ENCODE results near the gene MCHR2. TPM values are rescaled to one million over a fixed set of nuclear protein-coding genes. Genes with fewer than 3 reads are reported as not detected.

MCHR2 gene
- polyA plus RNA-seq, 1 of the 3 experiments (the other 2 are of a cell fraction) = not detected

- Histone ChIP-seq H3K4me3 (ENCODE audit: low read depth in 2 of 2, low read length in 1 of 2) (no peak overlapping the region), H3K9me3 (no peaks in the 10 kb centered on the region), H4K20me1 (ENCODE audit: insufficient read depth) (no peaks in the 10 kb centered on the region), H3F3A (replicated peaks; ENCODE audit: insufficient read depth) (no peaks in the 10 kb centered on the region), H3K9ac (no peak overlapping the region), H3K4me1 (ENCODE audit: control insufficient read depth in 1 of 2, insufficient read depth in 2 of 2, low read depth in 1 of 2, low read length in 1 of 2) (no peaks in the 10 kb centered on the region), H3K27ac (ENCODE audit: low read depth in 2 of 2, low read length in 1 of 2) (no peak overlapping the region), H3K36me3 (replicated peaks in 1 of 2; ENCODE audit: control insufficient read depth in 1 of 2, insufficient read depth in 2 of 2, low read length in 1 of 2) (no peaks in the 10 kb centered on the region), H3K79me2 (ENCODE audit: insufficient read depth) (no peaks in the 10 kb centered on the region), H3K9me2 (no peaks in the 10 kb centered on the region), H3K27me3 (ENCODE audit: insufficient read depth) (no peaks in the 10 kb centered on the region), H3K4me2 (no peak overlapping the region), H2AFZ (ENCODE audit: low read depth) (no peak overlapping the region; the same call in 1 of the 2 replicates)
- TF ChIP-seq, protein P1, sequence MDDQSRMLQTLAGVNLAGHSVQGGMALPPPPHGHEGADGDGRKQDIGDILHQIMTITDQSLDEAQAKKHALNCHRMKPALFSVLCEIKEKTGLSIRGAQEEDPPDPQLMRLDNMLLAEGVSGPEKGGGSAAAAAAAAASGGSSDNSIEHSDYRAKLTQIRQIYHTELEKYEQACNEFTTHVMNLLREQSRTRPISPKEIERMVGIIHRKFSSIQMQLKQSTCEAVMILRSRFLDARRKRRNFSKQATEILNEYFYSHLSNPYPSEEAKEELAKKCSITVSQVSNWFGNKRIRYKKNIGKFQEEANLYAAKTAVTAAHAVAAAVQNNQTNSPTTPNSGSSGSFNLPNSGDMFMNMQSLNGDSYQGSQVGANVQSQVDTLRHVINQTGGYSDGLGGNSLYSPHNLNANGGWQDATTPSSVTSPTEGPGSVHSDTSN (IDR thresholded peaks at IDR 0.05) = no peak
- TF ChIP-seq, protein P2, sequence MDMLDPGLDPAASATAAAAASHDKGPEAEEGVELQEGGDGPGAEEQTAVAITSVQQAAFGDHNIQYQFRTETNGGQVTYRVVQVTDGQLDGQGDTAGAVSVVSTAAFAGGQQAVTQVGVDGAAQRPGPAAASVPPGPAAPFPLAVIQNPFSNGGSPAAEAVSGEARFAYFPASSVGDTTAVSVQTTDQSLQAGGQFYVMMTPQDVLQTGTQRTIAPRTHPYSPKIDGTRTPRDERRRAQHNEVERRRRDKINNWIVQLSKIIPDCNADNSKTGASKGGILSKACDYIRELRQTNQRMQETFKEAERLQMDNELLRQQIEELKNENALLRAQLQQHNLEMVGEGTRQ (IDR thresholded peaks at IDR 0.05; ENCODE audit: borderline replicate concordance, low read depth, low read length) = no peak
- TF ChIP-seq, protein P3, sequence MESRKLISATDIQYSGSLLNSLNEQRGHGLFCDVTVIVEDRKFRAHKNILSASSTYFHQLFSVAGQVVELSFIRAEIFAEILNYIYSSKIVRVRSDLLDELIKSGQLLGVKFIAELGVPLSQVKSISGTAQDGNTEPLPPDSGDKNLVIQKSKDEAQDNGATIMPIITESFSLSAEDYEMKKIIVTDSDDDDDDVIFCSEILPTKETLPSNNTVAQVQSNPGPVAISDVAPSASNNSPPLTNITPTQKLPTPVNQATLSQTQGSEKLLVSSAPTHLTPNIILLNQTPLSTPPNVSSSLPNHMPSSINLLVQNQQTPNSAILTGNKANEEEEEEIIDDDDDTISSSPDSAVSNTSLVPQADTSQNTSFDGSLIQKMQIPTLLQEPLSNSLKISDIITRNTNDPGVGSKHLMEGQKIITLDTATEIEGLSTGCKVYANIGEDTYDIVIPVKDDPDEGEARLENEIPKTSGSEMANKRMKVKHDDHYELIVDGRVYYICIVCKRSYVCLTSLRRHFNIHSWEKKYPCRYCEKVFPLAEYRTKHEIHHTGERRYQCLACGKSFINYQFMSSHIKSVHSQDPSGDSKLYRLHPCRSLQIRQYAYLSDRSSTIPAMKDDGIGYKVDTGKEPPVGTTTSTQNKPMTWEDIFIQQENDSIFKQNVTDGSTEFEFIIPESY (IDR thresholded peaks at IDR 0.05; ENCODE audit: borderline replicate concordance, low read depth) = no peak
- TF ChIP-seq NRF1 (IDR thresholded peaks at IDR 0.05; ENCODE audit: low read depth, low read length) (no peak), SIN3A (IDR thresholded peaks at IDR 0.05; ENCODE audit: borderline replicate concordance, low read depth, low read length) (no peak), POLR2AphosphoS5 (IDR thresholded peaks at IDR 0.05; ENCODE audit: low read depth, low read length) (no peak), SMC3 (IDR thresholded peaks at IDR 0.05; ENCODE audit: low read depth, low read length) (no peak), RCOR1 (IDR thresholded peaks at IDR 0.05; ENCODE audit: low read length) (no peak), FOSL2 (IDR thresholded peaks at IDR 0.05; ENCODE audit: borderline replicate concordance, low read depth) (no peak), GATA2 (CRISPR knock-in tag; IDR thresholded peaks at IDR 0.05) (no peak)
- TF ChIP-seq, protein P4, sequence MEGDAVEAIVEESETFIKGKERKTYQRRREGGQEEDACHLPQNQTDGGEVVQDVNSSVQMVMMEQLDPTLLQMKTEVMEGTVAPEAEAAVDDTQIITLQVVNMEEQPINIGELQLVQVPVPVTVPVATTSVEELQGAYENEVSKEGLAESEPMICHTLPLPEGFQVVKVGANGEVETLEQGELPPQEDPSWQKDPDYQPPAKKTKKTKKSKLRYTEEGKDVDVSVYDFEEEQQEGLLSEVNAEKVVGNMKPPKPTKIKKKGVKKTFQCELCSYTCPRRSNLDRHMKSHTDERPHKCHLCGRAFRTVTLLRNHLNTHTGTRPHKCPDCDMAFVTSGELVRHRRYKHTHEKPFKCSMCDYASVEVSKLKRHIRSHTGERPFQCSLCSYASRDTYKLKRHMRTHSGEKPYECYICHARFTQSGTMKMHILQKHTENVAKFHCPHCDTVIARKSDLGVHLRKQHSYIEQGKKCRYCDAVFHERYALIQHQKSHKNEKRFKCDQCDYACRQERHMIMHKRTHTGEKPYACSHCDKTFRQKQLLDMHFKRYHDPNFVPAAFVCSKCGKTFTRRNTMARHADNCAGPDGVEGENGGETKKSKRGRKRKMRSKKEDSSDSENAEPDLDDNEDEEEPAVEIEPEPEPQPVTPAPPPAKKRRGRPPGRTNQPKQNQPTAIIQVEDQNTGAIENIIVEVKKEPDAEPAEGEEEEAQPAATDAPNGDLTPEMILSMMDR (IDR thresholded peaks at IDR 0.05) = no peak
- ChIA-PET POLR2A (no interaction called here), CTCF (no interaction called here)
- DNase-seq = no peak
Measured at GRCh38 chr6:99943846-99944245, 50.2 kb downstream of the MCHR2 start.

DNA sequence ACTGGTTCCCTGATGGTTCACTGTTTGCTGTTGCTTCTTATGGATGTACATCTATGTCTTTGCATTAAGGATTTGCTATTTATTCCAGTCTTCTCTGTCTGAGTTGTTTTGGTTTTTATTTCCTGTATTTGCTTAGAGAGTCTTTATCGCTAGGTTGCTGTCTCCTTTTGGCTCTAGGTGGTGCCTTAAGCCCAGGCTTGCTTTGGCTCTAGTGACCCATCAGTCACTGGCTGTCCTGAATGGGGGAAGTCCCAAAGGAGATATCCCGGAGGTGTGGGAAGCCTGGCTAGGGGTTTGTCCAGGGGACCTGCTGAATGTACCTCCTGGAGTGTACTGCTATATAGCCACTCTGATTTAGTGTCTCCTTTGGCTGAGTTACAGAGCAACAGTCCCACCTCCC is 53.4 kb downstream of the MCHR2 start:
- Histone ChIP-seq H3K4me1 (ENCODE audit: control insufficient read depth in 1 of 2, insufficient read depth in 2 of 2, low read depth in 1 of 2, low read length in 1 of 2) (no peaks in the 10 kb centered on the region), H3K9ac (no peak overlapping the region), H3F3A (replicated peaks; ENCODE audit: insufficient read depth) (no peaks in the 10 kb centered on the region), H4K20me1 (ENCODE audit: insufficient read depth) (no peaks in the 10 kb centered on the region), H3K4me2 (no peak overlapping the region), H3K27me3 (ENCODE audit: insufficient read depth) (no peaks in the 10 kb centered on the region), H3K9me3 (no peaks in the 10 kb centered on the region), H3K4me3 (ENCODE audit: low read depth in 2 of 2, low read length in 1 of 2) (no peak overlapping the region), H3K79me2 (ENCODE audit: insufficient read depth) (no peaks in the 10 kb centered on the region), H3K27ac (ENCODE audit: low read depth in 2 of 2, low read length in 1 of 2) (no peak overlapping the region), H3K36me3 (replicated peaks in 1 of 2; ENCODE audit: control insufficient read depth in 1 of 2, insufficient read depth in 2 of 2, low read length in 1 of 2) (no peaks in the 10 kb centered on the region), H3K9me2 (no peaks in the 10 kb centered on the region), H2AFZ (ENCODE audit: low read depth) (no peak overlapping the region)
- 35% methylated on average over 2 of the region's 2 CpGs for WGBS (ENCODE audit: low lambda C conversion rate)
- ChIA-PET POLR2A (no interaction called here), CTCF (interaction anchor here (1.7 kb wide), 1 partner anchor 35 kb away, joined by 3 read pairs; no protein-coding TSS in a partner anchor)
- no peak for DNase-seq
- TF ChIP-seq ELF1 (IDR thresholded peaks at IDR 0.05) = no peak
- no peak for TF ChIP-seq RFX5 (IDR thresholded peaks at IDR 0.05; ENCODE audit: low read length)
- no peak for TF ChIP-seq FOSL2 (IDR thresholded peaks at IDR 0.05; ENCODE audit: borderline replicate concordance, low read depth)
- TF ChIP-seq SIN3A (IDR thresholded peaks at IDR 0.05; ENCODE audit: borderline replicate concordance, low read depth, low read length) = no peak
- no peak for TF ChIP-seq EP300 (IDR thresholded peaks at IDR 0.05; ENCODE audit: borderline replicate concordance in 1 of 2, low read depth in 1 of 2, low read length in 1 of 2)
- TF ChIP-seq NFIC (IDR thresholded peaks at IDR 0.05; ENCODE audit: borderline replicate concordance) = no peak
- no peak for TF ChIP-seq MXI1 (IDR thresholded peaks at IDR 0.05; ENCODE audit: low read depth, low read length)
- no peak for TF ChIP-seq RCOR1 (IDR thresholded peaks at IDR 0.05; ENCODE audit: low read length)
- TF ChIP-seq RAD21 (IDR thresholded peaks at IDR 0.05; ENCODE audit: low read length) = no peak
- TF ChIP-seq TEAD4 (IDR thresholded peaks at IDR 0.05; ENCODE audit: borderline replicate concordance, insufficient read depth) = no peak
- no peak for TF ChIP-seq CHD2 (IDR thresholded peaks at IDR 0.05; ENCODE audit: low read length, partially characterized antibody)
- no peak for TF ChIP-seq USF1 (IDR thresholded peaks at IDR 0.05; ENCODE audit: borderline replicate concordance, low read depth)
- TF ChIP-seq, protein P1 (IDR thresholded peaks at IDR 0.05) = no peak
